K562 (cell line): ENCODE measurements around the gene SUSD5. TPM values are rescaled to one million over a fixed set of nuclear protein-coding genes. Genes with fewer than 3 reads are reported as not detected.

ENCODE experiments used
- ATAC-seq: fragments of 200-7000 bp; cut with Tn5 transposase; 3 replicates; pipeline ENCODE4 v1.9.1; 2020; ENCODE audit warnings: moderate library complexity
- BruUV-seq: library from RNA; stranded (reverse); fragments of 400-500 nt; replicated peaks from 2 replicates; lab custom pipeline; 2021; lab: Mats Ljungman, UMichigan
- CTCF ChIA-PET: fragments of 300-600 bp; formaldehyde crosslinking; extraction: SDS; loops from one replicate; lab custom pipeline; 2021; ENCODE audit warnings: low intra/inter-chr PET ratio; lab: Yijun Ruan, JAX
- POLR2A ChIA-PET: fragments of 300-600, 350-650 bp; sonication (Branson Sonifier 250); formaldehyde crosslinking; extraction: SDS; loops from one replicate; lab custom pipeline; 2021; ENCODE audit warnings: antibody characterized with exemption, inconsistent platforms; lab: Yijun Ruan, JAX
- DNase-seq, 4 experiments: peaks; one replicate each; pipeline versions ENCODE4 v3.0.0 to v3.0.0-alpha.2; 2011 to 2018; ENCODE audit warnings: low spot score in 3 of 4, mixed read lengths in 3 of 4; ENCODE audit errors: extremely low read depth in 1 of 4
- FAIRE-seq: peaks from 2 replicates; lab custom pipeline; 2011; peaks lifted over from hg19 to GRCh38; lab: Jason Lieb, UNC
- H2AFZ ChIP-seq: 2 replicates; pipeline ENCODE4 v1.6.0; 2011; ENCODE audit warnings: low read depth, low read length, control low read depth, inconsistent platforms
- H3K27ac ChIP-seq: fragments of 200-600 bp; 3 replicates; pipeline ENCODE4 v1.8.0; 2011; ENCODE audit warnings: low read depth, mild to moderate bottlenecking, control low read depth, inconsistent platforms, low read length, moderate library complexity, mixed read lengths; ENCODE audit errors: extremely low read depth
- H3K27me3 ChIP-seq, 2 experiments: fragments of 300-600 bp in 1 of 2; 2 replicates in 1 of 2; 3 replicates in 1 of 2; pipeline versions ENCODE4 v1.6.0 to v1.8.0; 2011; ENCODE audit warnings: inconsistent platforms in 2 of 2, low read length in 2 of 2, mild to moderate bottlenecking in 1 of 2, mixed read lengths in 1 of 2, moderate library complexity in 1 of 2; ENCODE audit not compliant: control insufficient read depth in 2 of 2, insufficient read depth in 2 of 2
- H3K36me3 ChIP-seq: fragments of 300-600 bp; 3 replicates; pipeline ENCODE4 v1.8.0; 2011; ENCODE audit warnings: mild to moderate bottlenecking, low read length, inconsistent platforms; ENCODE audit not compliant: control insufficient read depth, insufficient read depth
- H3K4me1 ChIP-seq, 2 experiments: fragments of 200-600 bp in 1 of 2; replicated peaks in 1 of 2; 2 replicates in 1 of 2; 3 replicates in 1 of 2; pipeline versions ENCODE4 v1.5.1 to v1.8.0; 2011; ENCODE audit warnings: inconsistent platforms in 2 of 2, low read length in 2 of 2, mild to moderate bottlenecking in 1 of 2, mixed read lengths in 1 of 2, moderate library complexity in 1 of 2; ENCODE audit not compliant: control insufficient read depth in 2 of 2, insufficient read depth in 2 of 2
- H3K4me2 ChIP-seq: 2 replicates; pipeline ENCODE4 v1.6.1; 2011; ENCODE audit warnings: low read length, control low read depth, inconsistent platforms, mixed read lengths; ENCODE audit not compliant: insufficient read depth
- H3K4me3 ChIP-seq: fragments of 200-600 bp; sonication (generic), shearing (Covaris generic); 2 replicates; pipeline ENCODE4 v1.5.1; 2016; ENCODE audit warnings: control low read depth, inconsistent platforms
- H3K79me2 ChIP-seq: fragments of 200-600 bp; 3 replicates; pipeline ENCODE4 v1.8.0; 2011; ENCODE audit warnings: low read length, inconsistent platforms; ENCODE audit not compliant: control insufficient read depth, insufficient read depth
- H3K9ac ChIP-seq, 2 experiments: 2 replicates each; pipeline versions ENCODE4 v1.6.0 to v1.6.1; 2011; ENCODE audit warnings: low read depth in 2 of 2, low read length in 2 of 2, control low read depth in 1 of 2, inconsistent platforms in 1 of 2, mild to moderate bottlenecking in 1 of 2, mixed read lengths in 1 of 2; ENCODE audit not compliant: insufficient read depth in 1 of 2
- H3K9me1 ChIP-seq: one replicate; pipeline ENCODE4 v1.6.0; 2011; ENCODE audit warnings: inconsistent platforms, mild to moderate bottlenecking, low read length, moderate library complexity; ENCODE audit not compliant: control insufficient read depth, insufficient read depth
- H3K9me3 ChIP-seq: replicated peaks from 2 replicates; pipeline ENCODE4 v1.5.1; 2011; ENCODE audit warnings: low read depth, low read length, inconsistent platforms; ENCODE audit not compliant: control insufficient read depth, insufficient read depth
- H4K20me1 ChIP-seq: replicated peaks from 2 replicates; pipeline ENCODE4 v1.6.1; 2011; ENCODE audit warnings: low read length, inconsistent platforms, mixed read lengths; ENCODE audit not compliant: control insufficient read depth, insufficient read depth
- BCL6 ChIP-seq: fragments of 250-450 bp; sonication (Bioruptor Pico); IDR thresholded peaks from 2 replicates; pipeline ENCODE4 v1.4.0; 2020
- CBX8 ChIP-seq: fragments of 200-600 bp; sonication (generic); IDR thresholded peaks from 2 replicates; pipeline ENCODE4 v1.6.1; 2012; ENCODE audit warnings: borderline replicate concordance, mixed run types, low read depth, mild to moderate bottlenecking, moderate library complexity, mixed read lengths, low read length, control low read depth, inconsistent platforms; ENCODE audit not compliant: poor library complexity, severe bottlenecking; ENCODE audit errors: extremely low read depth
- FOXK1 ChIP-seq: sonication (generic); formaldehyde crosslinking; IDR thresholded peaks from 2 replicates; pipeline ENCODE4 v1.8.0; 2022; ENCODE audit warnings: missing genetic modification reagents, mild to moderate bottlenecking, borderline replicate concordance
- NRF1 ChIP-seq, 2 experiments: fragments of 450-650 bp; IDR thresholded peaks in 1 of 2; conservative IDR thresholded peaks in 1 of 2; 2 replicates each; pipeline ENCODE4 v1.6.1; 2014; ENCODE audit warnings: mild to moderate bottlenecking in 2 of 2
- PHF8 ChIP-seq: fragments of 200-600 bp; sonication (generic); IDR thresholded peaks from 2 replicates; pipeline ENCODE4 v1.6.1; 2012; ENCODE audit warnings: mixed run types, mild to moderate bottlenecking, inconsistent platforms, low read length, moderate library complexity, borderline replicate concordance
- XRCC4 ChIP-seq: IDR thresholded peaks from one replicate; pipeline ENCODE4 v1.6.1; 2011; ENCODE audit not compliant: insufficient read depth, insufficient read length; ENCODE audit errors: extremely low read depth
- WGBS: fragments of 100-300 bp; shearing (Covaris generic); methylation state at CpG from one replicate; pipeline ENCODE4 v1.1.6; 2016; ENCODE audit warnings: low coverage, mixed read lengths; ENCODE audit not compliant: insufficient coverage; ENCODE audit errors: missing lambda C conversion rate; 5-methylcytosine and 5-hydroxymethylcytosine counted together
- in situ Hi-C: fragments of 300-500 bp; cut with MboI; formaldehyde crosslinking; loops from 4 replicates; pipeline ENCODE4 v1.15.0; 2018; ENCODE audit warnings: inconsistent platforms, mixed read lengths
- intact Hi-C: fragments of 100-400 bp; cut with micrococcal nuclease; formaldehyde crosslinking; loops from 2 replicates; pipeline ENCODE4 v1.14.2; 2022
- polyA plus RNA-seq, 8 experiments: library from polyadenylated mRNA; depleted of rRNA in 4 of 8; stranded (reverse) in 5 of 8; unstranded in 3 of 8; fragments of >200 nt; fragmentation: Nextera tagmentation in 2 of 8; fragmentation: Illumina TruSeq in 1 of 8; extraction: Ambion mirVana in 2 of 8; extraction: Trizol in 1 of 8; gene quantifications; 2 replicates each; pipeline versions ENCODE4 v1.2.1 to v1.2.3, GENCODE V29; 2011 to 2014; ENCODE audit warnings: inconsistent platforms in 1 of 8, missing spikeins in 1 of 8
- total RNA-seq, 7 experiments: library from RNA; depleted of rRNA in 6 of 7; stranded (reverse); fragments of >200 nt in 6 of 7; fragmentation: Illumina TruSeq in 2 of 7; extraction: Trizol in 2 of 7; gene quantifications; 2 replicates each; pipeline versions ENCODE4 v1.2.1 to v1.2.3, GENCODE V29; 2011 to 2021; ENCODE audit warnings: low replicate concordance in 1 of 7
- TF ChIP-seq, protein P1 (sequence below): fragments of 450-650 bp; IDR thresholded peaks from 2 replicates; pipeline ENCODE4 v1.6.1; 2016; ENCODE audit warnings: antibody characterized with exemption

SUSD5 gene
- total and polyA plus RNA-seq, 9 of the 15 experiments (the other 6 are each of a cell fraction or from before 2014, with no cell fraction given) = not detected

GRCh38 chr3:33170531-33170930 lies 48.1 kb downstream of the SUSD5 start:
- FAIRE-seq (no peak), ATAC-seq (no peak), DNase-seq (no peak)
- Histone ChIP-seq H3K9me3 (no peaks in the 10 kb centered on the region), H3K9ac (no peak overlapping the region), H3K79me2 (no peaks in the 10 kb centered on the region), H3K4me3 (no peak overlapping the region), H3K27me3 (peaks cover 29 to 49% of the 10 kb centered on the region in 2 experiments; a peak in 4 of 5 replicates), H4K20me1 (no peaks in the 10 kb centered on the region), H3K9me1 (peaks cover 3% of the 10 kb centered on the region), H2AFZ (no peak overlapping the region), H3K4me2 (no peak overlapping the region), H3K27ac (no peak overlapping the region), H3K4me1 (peaks cover 0 to 3% of the 10 kb centered on the region in 2 experiments; a peak in 2 of 5 replicates), H3K36me3 (no peaks in the 10 kb centered on the region)
- ChIA-PET POLR2A (interaction anchor here (0.5 kb wide), 1 partner anchor 19 kb away, joined by 3 read pairs; no protein-coding TSS in a partner anchor), CTCF (no interaction called here)
- intact Hi-C loops (no loop called here), in situ Hi-C loops (no loop called here)
- TF ChIP-seq NRF1 (conservative IDR thresholded peaks at IDR 0.05 in 1 of 2, IDR thresholded peaks at IDR 0.05 in 1 of 2) (no peak), BCL6 (no peak), CBX8 (no peak), PHF8 (no peak), XRCC4 (no peak), FOXK1 (CRISPR knock-in tag) (no peak)
- TF ChIP-seq, protein P1, sequence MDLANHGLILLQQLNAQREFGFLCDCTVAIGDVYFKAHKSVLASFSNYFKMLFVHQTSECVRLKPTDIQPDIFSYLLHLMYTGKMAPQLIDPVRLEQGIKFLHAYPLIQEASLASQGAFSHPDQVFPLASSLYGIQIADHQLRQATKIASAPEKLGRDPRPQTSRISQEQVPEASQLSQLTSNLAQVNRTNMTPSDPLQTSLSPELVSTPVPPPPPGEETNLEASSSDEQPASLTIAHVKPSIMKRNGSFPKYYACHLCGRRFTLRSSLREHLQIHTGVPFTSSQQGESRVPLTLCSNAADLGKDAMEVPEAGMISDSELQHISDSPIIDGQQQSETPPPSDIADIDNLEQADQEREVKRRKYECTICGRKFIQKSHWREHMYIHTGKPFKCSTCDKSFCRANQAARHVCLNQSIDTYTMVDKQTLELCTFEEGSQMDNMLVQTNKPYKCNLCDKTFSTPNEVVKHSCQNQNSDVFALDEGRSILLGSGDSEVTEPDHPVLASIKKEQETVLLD = no peak
- WGBS = 15% methylated on average over 6 of the region's 6 CpGs
- BruUV-seq = no TSS peak
